ENCODE results near the gene SIX3. TPM values are rescaled to one million over a fixed set of nuclear protein-coding genes. Genes with fewer than 3 reads are reported as not detected.

SIX3 gene
- total and polyA plus RNA-seq, 2 experiments from 2014 or later: 0.21 to 0.28 TPM

DNA sequence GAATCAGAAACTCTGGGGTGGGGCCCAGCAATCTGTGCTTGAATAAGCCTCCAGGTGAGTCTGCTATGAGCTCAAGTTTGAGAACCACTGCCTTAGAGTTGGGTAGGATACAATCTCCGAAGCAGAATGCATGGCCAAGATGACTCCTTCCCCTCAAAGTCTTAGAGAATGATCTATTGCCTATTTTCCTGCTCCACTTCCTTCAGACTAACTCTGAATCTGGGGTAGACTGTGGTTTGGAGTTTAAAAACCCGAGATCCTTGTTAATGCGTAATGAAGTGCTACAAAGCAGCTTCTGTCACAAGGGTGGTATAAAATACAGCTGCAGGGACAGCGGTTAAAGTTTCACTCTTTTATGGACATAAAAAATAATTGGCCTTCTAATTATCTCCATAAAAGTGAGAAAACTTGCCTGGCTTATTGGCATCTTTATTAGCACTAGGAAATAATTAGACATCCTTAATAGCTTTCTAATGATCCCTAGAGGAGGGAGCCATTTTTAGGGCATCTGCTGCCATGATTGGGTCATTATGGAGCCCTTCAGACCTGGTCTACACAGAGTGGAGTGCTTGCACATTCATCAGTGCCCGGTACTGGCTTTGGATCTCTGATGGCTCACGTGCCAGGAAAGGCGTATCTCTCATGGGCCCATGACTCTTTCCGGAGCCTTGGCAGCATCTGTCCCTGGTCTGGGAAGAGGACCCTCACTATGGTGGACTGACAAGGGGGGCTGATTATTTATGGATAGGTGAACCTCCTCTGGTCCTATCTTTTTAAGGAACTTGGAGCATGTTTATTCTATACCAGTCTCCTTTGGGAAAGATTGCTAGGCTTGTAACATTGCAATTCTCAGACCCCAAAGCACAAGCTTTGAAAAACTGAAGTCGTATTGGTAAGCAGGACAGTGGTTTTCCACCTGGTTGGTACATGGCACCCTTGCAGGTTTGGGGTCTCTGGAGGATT, 39.5 kb downstream of the SIX3 start:
- no peaks in the 10 kb centered on the region for H3K79me2 ChIP-seq (replicated peaks; ENCODE audit: insufficient read depth)
- H3K4me1 ChIP-seq (ENCODE audit: insufficient read depth): peaks cover 17% of the 10 kb centered on the region
- DNase-seq (ENCODE audit: low spot score): no peak
- no peaks in the 10 kb centered on the region for H3F3A ChIP-seq (replicated peaks; ENCODE audit: low read depth)
- no peaks in the 10 kb centered on the region for H3K36me3 ChIP-seq (ENCODE audit: insufficient read depth)
- H3K9me3 Mint-ChIP-seq: no peaks in the 10 kb centered on the region
- peaks cover 15% of the 10 kb centered on the region for H3K27me3 Mint-ChIP-seq (ENCODE audit: insufficient read depth, low read depth, poor library complexity)
- no peaks in the 10 kb centered on the region; the same call in 1 of the 2 replicates for H3K27me3 ChIP-seq (ENCODE audit: insufficient read depth)
- peak; percentile 30 for ATAC-seq
- no peak overlapping the region for H2AFZ ChIP-seq
- no peaks in the 10 kb centered on the region for H3K36me3 Mint-ChIP-seq (ENCODE audit: low read depth)
- no peak overlapping the region for H3K4me3 ChIP-seq
- no peak overlapping the region for H3K27ac Mint-ChIP-seq
- TF ChIP-seq, protein P1, sequence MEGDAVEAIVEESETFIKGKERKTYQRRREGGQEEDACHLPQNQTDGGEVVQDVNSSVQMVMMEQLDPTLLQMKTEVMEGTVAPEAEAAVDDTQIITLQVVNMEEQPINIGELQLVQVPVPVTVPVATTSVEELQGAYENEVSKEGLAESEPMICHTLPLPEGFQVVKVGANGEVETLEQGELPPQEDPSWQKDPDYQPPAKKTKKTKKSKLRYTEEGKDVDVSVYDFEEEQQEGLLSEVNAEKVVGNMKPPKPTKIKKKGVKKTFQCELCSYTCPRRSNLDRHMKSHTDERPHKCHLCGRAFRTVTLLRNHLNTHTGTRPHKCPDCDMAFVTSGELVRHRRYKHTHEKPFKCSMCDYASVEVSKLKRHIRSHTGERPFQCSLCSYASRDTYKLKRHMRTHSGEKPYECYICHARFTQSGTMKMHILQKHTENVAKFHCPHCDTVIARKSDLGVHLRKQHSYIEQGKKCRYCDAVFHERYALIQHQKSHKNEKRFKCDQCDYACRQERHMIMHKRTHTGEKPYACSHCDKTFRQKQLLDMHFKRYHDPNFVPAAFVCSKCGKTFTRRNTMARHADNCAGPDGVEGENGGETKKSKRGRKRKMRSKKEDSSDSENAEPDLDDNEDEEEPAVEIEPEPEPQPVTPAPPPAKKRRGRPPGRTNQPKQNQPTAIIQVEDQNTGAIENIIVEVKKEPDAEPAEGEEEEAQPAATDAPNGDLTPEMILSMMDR (conservative IDR thresholded peaks at IDR 0.05; ENCODE audit: low read depth in 2 of 2): no peak
- TF ChIP-seq, protein P2, sequence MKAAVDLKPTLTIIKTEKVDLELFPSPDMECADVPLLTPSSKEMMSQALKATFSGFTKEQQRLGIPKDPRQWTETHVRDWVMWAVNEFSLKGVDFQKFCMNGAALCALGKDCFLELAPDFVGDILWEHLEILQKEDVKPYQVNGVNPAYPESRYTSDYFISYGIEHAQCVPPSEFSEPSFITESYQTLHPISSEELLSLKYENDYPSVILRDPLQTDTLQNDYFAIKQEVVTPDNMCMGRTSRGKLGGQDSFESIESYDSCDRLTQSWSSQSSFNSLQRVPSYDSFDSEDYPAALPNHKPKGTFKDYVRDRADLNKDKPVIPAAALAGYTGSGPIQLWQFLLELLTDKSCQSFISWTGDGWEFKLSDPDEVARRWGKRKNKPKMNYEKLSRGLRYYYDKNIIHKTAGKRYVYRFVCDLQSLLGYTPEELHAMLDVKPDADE (IDR thresholded peaks at IDR 0.05): no peak
- TF ChIP-seq STAT1 (IDR thresholded peaks at IDR 0.05; ENCODE audit: unreplicated experiment) (no peak), JUNB (IDR thresholded peaks at IDR 0.05; ENCODE audit: unreplicated experiment) (no peak), POLR2AphosphoS5 (IDR thresholded peaks at IDR 0.05; ENCODE audit: low read depth) (no peak), EZH2phosphoT487 (IDR thresholded peaks at IDR 0.05; ENCODE audit: unreplicated experiment) (no peak), ZNF331 (CRISPR knock-in tag; IDR thresholded peaks at IDR 0.05; ENCODE audit: low read depth) (no peak), CREB1 (CRISPR knock-in tag; IDR thresholded peaks at IDR 0.05; ENCODE audit: low read depth) (no peak), ZNF114 (CRISPR knock-in tag; IDR thresholded peaks at IDR 0.05) (no peak), EZH2 (IDR thresholded peaks at IDR 0.05; ENCODE audit: low read depth, unreplicated experiment) (no peak), NANOG (IDR thresholded peaks at IDR 0.05; ENCODE audit: borderline replicate concordance) (no peak)
- TF ChIP-seq, protein P3, sequence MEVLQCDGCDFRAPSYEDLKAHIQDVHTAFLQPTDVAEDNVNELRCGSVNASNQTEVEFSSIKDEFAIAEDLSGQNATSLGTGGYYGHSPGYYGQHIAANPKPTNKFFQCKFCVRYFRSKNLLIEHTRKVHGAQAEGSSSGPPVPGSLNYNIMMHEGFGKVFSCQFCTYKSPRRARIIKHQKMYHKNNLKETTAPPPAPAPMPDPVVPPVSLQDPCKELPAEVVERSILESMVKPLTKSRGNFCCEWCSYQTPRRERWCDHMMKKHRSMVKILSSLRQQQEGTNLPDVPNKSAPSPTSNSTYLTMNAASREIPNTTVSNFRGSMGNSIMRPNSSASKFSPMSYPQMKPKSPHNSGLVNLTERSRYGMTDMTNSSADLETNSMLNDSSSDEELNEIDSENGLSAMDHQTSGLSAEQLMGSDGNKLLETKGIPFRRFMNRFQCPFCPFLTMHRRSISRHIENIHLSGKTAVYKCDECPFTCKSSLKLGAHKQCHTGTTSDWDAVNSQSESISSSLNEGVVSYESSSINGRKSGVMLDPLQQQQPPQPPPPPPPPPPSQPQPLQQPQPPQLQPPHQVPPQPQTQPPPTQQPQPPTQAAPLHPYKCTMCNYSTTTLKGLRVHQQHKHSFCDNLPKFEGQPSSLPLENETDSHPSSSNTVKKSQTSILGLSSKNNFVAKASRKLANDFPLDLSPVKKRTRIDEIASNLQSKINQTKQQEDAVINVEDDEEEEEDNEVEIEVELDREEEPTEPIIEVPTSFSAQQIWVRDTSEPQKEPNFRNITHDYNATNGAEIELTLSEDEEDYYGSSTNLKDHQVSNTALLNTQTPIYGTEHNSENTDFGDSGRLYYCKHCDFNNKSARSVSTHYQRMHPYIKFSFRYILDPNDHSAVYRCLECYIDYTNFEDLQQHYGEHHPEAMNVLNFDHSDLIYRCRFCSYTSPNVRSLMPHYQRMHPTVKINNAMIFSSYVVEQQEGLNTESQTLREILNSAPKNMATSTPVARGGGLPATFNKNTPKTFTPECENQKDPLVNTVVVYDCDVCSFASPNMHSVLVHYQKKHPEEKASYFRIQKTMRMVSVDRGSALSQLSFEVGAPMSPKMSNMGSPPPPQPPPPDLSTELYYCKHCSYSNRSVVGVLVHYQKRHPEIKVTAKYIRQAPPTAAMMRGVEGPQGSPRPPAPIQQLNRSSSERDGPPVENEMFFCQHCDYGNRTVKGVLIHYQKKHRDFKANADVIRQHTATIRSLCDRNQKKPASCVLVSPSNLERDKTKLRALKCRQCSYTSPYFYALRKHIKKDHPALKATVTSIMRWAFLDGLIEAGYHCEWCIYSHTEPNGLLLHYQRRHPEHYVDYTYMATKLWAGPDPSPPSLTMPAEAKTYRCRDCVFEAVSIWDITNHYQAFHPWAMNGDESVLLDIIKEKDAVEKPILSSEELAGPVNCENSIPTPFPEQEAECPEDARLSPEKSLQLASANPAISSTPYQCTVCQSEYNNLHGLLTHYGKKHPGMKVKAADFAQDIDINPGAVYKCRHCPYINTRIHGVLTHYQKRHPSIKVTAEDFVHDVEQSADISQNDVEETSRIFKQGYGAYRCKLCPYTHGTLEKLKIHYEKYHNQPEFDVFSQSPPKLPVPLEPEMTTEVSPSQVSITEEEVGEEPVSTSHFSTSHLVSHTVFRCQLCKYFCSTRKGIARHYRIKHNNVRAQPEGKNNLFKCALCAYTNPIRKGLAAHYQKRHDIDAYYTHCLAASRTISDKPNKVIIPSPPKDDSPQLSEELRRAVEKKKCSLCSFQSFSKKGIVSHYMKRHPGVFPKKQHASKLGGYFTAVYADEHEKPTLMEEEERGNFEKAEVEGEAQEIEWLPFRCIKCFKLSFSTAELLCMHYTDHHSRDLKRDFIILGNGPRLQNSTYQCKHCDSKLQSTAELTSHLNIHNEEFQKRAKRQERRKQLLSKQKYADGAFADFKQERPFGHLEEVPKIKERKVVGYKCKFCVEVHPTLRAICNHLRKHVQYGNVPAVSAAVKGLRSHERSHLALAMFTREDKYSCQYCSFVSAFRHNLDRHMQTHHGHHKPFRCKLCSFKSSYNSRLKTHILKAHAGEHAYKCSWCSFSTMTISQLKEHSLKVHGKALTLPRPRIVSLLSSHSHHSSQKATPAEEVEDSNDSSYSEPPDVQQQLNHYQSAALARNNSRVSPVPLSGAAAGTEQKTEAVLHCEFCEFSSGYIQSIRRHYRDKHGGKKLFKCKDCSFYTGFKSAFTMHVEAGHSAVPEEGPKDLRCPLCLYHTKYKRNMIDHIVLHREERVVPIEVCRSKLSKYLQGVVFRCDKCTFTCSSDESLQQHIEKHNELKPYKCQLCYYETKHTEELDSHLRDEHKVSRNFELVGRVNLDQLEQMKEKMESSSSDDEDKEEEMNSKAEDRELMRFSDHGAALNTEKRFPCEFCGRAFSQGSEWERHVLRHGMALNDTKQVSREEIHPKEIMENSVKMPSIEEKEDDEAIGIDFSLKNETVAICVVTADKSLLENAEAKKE (CRISPR knock-in tag; IDR thresholded peaks at IDR 0.05): no peak
- TF ChIP-seq, protein P4, sequence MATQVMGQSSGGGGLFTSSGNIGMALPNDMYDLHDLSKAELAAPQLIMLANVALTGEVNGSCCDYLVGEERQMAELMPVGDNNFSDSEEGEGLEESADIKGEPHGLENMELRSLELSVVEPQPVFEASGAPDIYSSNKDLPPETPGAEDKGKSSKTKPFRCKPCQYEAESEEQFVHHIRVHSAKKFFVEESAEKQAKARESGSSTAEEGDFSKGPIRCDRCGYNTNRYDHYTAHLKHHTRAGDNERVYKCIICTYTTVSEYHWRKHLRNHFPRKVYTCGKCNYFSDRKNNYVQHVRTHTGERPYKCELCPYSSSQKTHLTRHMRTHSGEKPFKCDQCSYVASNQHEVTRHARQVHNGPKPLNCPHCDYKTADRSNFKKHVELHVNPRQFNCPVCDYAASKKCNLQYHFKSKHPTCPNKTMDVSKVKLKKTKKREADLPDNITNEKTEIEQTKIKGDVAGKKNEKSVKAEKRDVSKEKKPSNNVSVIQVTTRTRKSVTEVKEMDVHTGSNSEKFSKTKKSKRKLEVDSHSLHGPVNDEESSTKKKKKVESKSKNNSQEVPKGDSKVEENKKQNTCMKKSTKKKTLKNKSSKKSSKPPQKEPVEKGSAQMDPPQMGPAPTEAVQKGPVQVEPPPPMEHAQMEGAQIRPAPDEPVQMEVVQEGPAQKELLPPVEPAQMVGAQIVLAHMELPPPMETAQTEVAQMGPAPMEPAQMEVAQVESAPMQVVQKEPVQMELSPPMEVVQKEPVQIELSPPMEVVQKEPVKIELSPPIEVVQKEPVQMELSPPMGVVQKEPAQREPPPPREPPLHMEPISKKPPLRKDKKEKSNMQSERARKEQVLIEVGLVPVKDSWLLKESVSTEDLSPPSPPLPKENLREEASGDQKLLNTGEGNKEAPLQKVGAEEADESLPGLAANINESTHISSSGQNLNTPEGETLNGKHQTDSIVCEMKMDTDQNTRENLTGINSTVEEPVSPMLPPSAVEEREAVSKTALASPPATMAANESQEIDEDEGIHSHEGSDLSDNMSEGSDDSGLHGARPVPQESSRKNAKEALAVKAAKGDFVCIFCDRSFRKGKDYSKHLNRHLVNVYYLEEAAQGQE (IDR thresholded peaks at IDR 0.05; ENCODE audit: unreplicated experiment): no peak
- no peak overlapping the region for H3K4me3 Mint-ChIP-seq
- H3K4me2 ChIP-seq: peak overlapping the region; percentile 26; the same call in 1 of the 2 replicates
- H3K27ac ChIP-seq (ENCODE audit: low read depth): no peak overlapping the region
- no peaks in the 10 kb centered on the region for H3K9me2 ChIP-seq (ENCODE audit: insufficient read depth)
- H4K20me1 ChIP-seq (replicated peaks; ENCODE audit: insufficient read depth): no peaks in the 10 kb centered on the region
- peaks cover 17% of the 10 kb centered on the region for H3K4me1 Mint-ChIP-seq

Measured in GM23338 (cell line).